GM19328 (cell line): Measurements from ENCODE around the gene AGAP3.

ENCODE experiments used
- ATAC-seq: cut with Tn5 transposase; IDR thresholded peaks from one replicate; pipeline ENCODE4 v1.9.1; 2021; ENCODE audit warnings: mild to moderate bottlenecking, moderate library complexity; ENCODE audit not compliant: unreplicated experiment

The AGAP3 gene

DNA sequence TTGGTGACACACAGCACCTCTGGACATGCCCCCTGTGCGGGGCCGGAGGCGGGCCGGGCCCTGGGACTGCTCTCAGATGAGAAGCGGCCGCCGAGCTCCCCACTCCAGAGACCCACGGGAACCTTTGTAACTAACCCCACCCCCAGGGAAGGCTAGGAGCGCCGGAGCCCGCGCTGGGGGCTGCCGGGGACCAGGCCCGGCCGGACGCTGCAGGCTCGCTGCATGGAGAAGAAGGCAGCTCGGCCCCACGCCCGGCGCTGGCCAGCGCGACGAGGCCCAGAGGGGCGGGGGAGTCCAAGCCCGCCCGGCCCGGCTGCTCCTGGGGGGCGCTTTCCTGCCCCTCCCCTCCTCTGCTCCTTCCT lies 36.5 kb downstream of the AGAP3 start:
- no peak for ATAC-seq

DNA sequence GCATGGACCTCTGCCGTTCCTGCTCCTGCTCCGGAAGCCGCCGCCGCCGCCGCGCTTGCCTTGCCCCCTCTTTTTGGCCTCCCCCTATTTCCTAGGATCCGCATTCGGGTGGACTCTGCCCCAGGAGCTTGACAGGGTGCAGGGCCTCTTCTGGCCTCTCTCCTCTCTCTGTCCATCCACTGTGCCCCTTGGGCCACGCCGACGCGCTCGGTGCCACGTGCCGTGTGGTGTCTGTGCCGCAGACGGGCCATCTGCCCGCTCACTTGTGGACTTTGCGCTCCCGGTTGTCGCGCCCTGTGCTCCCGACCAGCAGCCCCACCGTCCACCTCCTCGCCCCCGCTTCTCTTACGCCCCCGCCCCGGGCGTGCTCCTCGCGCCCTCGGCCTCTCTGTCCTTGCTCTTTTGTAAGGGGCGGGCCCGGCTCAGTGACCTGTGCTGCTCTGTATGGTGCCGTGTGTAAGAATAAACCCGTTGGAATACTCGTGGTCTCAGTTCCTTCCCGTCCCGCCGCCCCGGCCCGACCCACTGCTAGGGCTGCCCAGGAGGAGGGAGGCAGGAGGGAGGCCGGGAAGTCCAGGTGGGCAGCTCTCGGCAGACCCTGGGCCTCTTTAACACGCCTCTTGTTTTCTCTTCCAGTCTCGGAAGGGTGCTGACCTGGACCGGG lies 37.0 kb downstream of the AGAP3 start:
- ATAC-seq: no peak

DNA sequence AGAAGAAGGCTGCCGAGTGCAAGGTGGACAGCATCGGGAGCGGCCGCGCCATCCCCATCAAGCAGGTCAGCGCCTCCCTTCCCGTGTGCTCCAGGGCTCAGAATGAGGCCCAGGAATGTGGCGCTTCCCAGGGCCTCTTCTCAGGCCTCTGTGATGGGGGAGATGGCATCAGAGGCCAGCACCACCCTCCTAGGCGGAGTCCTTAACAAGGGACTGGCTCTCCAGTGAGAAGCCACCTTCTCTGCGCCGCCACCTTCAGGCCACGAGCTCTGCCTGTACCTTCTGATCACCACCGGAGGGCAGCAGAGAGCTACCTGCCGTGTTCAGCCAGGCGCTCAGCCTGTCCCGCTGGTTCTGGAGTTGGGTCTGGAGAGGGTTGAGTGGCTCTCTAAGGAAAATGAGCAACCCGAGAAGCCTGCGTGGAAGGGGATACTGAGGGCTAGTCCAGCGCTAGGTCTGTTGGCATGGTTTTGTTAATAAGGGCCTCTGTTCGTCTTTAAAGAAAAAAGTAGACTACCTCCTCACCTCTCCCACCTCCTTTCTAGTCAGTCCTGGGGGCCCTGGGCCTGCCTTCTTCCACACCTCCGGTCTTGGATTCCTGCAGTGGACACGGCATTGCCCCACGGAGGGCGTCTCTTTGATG lies 37.7 kb downstream of the AGAP3 start:
- peak; percentile 79 for ATAC-seq

DNA sequence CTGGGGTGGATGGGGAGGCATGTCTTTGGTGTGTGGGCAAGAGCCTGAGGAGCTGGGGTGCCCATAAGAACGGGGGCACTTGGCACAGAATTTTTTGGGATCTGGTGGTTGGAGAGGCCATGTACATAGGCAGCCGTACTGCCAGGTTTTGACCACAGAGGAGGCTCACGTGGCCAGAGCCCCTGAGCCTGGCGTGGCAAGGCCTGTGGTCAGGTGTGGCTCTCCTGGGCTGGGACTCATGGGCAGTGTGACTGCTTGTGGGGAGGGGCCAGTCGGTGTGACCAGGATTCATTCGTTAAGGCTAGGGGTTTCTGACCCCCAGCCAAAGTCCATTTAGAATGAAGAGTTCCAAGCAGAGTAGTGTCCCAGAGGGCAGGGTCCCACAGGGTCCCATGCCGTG lies 38.2 kb downstream of the AGAP3 start:
- ATAC-seq: no peak

DNA sequence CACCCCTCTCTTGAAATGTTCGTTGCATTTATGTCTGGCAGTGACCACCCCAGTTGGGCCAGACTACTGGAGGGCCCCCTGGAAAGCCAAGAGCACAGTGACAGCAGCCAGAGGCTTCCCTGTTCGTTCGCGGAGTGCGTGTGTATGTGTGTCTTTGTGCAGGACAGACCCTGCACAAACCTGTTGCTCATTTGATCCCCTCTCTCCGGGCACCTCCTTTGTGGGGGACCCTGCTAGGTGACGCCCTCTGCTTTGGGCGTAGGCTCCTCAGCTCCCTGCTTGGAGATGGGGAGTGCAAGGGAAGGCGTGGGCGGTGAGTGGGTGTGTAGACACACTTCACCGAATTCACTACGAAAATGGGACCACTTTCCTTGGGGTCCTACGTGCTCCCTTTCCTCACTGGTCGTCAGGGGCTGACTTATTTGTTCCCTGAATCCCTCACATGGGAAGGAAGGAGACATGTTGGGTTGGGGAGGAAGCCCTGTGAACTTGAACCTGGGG lies 38.7 kb downstream of the AGAP3 start:
- ATAC-seq: no peak

DNA sequence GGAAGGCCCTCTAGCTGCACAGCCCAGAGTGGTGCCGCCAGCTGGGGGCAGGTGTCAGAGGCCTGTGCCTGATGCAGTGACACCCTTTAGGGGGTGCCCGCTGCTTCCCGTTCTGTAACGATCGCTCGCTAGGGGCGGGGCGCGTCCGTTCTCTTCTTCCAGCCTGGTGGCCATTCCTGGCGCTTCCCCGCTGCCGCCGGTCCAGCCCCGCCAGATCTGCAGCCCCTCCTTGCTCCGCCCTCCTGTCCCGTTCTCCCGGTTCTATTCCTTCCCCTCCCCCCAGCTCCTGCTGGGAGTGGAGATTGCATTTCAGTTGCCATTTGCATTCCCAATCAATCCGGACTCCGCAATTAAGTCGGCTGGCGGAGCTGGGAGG lies 39.2 kb downstream of the AGAP3 start:
- ATAC-seq: no peak

DNA sequence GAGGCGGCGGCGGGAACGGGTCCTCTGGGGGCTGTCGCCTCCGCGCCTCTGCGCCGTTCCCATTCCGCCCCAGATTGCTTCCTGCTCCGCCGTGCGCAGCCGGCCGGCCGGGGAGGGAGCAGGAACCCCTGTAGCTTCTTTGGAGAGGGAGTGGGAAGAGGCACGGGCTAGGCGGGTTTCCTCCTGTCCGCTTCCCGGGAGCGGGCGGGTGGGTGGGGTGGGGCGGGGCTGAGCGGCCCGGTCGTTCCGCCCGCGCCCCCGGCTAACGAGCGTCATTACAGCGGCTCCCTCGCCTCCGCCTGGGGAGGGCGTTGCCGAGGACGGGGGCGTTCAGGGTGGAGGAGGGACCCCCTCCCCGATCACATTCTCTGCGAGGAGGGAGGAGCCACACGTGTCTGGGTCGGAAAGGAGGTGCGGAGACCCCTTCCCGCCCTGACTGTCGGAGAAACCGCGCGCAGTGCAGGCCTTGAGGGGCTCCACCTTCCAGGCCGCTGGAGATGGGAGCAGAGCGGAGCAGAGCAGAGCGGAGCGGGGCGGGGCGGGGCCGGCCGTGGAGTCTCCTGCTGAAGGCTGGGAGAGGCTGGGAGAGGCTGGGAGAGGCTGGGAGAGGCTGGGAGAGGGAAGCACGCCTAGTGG lies 39.7 kb downstream of the AGAP3 start:
- ATAC-seq: no peak

DNA sequence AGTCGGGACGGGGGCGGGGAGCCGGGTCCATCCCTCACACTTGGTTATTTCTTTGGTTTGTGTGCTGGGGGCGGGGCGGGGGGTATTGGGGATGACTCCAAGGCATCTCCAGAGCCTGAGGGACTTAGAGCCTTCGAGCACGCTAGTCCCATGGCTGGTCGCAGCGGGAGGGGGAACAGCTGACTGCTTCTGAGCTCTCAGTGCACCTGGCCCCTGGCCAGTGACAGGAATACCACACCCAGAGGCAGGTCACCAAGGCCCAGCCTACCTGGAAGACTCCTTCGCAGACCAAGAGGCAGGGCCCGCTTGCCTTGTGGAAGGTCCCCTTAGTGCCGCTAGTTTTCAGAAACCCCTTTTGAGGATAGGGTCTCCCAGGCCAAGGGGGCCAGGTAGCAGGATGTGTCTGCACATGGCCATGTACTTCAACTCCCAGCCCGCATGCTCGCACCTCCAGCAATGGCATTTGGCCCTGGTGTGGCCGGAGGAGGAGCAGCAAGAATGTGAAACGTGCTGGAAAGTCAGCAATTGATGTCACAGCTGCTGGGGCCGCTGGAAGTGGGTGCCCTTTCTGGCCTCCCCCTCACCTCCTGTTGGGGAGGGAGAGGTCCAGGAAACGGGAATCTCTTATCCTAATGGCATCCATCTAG lies 40.3 kb downstream of the AGAP3 start:
- ATAC-seq: no peak

DNA sequence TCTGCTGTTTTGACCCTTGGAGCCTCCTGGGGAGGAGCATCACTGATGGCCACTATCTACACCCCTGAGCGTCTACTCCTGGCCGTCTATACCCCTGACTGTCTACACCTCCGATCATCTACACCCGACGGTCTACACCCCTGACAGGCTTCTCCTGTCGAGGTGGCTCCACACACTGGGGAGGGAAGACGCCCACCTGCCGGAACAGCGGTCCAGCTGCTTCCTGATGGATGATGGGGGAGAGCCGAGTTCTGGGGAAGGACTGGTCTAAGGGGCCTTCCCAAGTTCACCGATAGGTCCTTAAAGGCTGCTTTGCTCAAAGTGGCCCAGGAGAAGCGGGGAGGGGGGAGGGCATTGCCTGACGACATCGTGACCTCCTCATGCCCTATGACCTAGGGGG lies 41.9 kb downstream of the AGAP3 start:
- no peak for ATAC-seq

DNA sequence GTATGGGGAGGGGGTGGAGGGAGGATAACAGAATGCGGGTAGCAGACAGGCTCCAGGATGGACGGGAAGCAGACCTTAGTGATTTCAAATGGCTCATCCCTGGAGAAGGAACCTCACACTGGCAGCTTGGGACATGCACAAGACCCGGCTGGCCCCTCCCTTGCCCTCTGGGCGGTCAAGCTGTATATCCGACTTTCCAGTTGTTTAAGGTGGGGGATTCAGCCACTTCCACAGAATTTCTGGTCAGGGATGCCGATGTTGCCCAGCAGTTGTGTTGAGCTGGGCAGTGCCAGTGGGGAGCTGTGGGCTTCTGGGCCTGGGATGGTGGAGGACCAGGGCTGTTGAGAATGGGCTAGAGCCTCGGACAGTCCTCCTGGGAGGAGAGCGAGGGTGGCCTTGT lies 42.4 kb downstream of the AGAP3 start:
- ATAC-seq: no peak

DNA sequence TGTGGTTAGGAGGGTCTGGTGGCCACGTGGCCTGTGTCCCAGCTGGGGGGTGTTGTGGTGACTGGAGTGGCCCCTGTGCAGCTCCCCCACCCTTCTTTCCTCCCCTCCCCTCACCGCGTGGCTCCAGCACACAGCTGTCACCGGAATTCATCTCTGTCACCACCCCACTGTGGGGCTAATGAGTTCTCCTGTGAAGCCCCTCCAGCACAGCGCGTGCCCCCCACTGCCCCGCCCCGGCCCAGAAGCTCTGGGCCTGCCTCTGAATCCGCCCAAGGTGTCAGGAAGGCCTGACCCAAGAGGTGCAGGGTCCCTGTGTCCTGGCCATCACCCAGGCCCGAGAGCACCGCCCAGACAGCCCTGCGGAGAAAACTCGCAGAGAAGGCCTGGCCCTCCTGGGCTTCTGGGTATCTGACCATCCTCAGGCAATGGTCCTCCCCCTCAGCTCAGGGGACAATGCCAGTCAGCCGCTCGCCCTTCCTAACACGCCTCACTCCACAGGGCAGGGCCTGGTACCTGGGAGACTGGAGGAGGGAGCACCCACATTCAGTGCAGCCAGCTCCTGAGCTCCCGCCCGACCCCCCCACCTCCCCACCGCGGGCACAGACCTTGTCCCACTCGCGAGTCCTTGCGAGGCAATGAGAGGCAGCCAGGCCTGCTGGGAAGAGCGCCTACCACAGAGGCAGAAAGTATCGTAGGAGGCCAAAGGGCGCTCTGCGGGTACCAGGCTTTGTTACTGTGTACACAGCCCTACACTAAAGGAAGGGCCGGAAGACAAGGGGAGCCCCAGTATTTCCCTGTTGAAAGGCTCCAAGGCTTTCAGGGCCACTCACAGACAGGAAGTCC lies 43.1 kb downstream of the AGAP3 start:
- ATAC-seq: no peak

DNA sequence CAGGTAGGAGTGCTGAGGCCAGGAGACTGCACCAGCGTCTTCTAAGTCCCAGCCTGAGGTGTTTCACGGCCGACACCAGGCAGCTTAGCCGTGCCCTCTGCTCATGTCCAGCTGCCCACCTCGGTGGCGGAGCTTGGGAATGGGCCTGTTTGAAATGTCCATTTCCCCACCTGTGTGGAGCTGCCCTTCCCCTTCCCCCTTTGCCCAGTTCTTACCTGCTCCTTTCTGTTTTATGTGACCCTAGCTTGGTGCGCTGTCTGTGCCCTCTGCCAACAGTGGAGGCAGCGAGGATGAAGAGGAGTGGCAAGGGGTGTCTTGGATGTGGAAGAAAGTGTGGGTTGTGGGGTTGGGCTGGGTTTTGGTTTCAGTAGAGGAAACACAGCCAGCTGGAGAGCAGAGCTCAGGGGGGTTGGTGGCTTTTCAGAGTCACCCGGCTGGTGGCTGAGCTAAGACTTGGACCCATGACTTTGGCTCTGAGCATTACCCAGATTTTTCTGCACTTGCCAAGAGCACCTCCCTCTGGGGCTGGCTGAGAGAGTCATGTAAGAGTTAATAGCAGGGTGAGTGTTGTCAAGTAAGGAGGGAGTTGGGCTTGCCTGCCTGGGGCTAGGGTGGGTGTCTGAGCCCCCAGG lies 43.8 kb downstream of the AGAP3 start:
- ATAC-seq: no peak

DNA sequence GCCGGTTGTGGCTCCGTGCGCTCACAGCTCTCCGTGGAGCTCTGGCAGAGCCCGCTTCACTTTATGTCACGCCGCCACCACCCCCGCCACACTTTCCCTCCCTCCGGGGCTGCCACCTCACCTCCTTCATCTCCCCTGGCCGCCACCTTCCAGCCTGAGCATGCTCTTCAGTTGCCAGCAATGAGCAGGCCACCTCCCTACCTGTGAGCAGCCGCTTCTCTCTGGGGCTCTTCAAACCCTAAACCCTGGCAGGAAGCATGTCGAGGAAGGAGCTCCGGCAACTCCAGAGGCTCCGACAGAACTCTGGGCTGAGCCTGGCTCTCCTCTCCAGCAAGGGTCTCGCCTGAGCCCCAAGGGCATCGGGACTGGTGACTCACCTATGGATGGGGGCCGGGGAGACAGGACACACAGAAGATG lies 44.5 kb downstream of the AGAP3 start:
- no peak for ATAC-seq

DNA sequence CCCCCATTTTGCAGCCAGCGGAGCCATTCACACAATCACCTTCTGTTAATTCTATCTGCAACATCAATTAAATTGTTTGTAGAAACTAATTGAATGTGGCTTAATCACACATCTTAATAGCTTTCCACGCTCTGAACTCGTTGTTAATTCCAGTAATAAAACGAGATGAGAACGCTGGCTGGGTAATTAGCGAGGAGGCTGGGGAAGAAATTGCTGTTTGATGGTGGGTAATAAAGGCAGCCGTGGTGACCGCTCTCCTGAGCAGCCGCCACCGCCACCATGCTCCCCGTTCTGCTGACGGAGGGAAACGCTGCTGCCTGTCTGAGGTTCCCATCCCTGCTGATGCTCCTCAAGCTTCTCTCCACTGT lies 44.9 kb downstream of the AGAP3 start:
- no peak for ATAC-seq

DNA sequence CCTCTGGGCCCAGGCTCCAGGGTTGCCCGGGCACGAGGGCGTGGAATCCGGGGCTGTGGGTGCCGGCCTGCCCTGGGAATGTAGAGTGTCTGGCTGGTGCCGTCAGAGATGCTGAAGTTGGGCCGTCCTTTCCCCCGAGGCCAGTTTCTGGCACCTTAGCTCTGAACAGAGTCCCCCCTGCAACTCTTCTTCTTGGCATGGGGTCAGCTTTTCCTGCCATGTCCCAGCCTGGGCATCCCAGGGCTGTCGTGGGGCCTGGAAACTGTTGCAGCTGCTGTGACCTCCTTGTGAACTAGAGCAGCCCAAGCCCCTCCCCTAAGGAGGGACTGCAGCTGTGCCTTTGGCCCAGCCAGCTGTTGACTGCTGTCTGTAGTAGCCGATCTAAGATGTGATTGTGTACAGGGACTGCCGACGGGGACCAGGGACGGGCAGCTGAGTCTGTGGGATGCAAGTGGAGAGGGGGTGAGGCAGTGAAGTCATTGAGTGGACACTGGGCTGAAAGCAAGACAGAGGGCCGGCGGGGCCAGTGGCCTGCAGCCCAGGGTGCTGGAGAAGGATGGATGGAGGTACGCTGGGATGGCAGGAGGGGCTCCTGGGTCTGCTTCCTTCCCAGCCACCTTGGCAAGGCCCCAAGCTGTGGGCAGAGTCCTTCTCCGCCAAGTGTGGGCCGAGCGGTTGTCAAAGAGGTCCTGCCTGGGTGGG lies 45.5 kb downstream of the AGAP3 start:
- no peak for ATAC-seq

DNA sequence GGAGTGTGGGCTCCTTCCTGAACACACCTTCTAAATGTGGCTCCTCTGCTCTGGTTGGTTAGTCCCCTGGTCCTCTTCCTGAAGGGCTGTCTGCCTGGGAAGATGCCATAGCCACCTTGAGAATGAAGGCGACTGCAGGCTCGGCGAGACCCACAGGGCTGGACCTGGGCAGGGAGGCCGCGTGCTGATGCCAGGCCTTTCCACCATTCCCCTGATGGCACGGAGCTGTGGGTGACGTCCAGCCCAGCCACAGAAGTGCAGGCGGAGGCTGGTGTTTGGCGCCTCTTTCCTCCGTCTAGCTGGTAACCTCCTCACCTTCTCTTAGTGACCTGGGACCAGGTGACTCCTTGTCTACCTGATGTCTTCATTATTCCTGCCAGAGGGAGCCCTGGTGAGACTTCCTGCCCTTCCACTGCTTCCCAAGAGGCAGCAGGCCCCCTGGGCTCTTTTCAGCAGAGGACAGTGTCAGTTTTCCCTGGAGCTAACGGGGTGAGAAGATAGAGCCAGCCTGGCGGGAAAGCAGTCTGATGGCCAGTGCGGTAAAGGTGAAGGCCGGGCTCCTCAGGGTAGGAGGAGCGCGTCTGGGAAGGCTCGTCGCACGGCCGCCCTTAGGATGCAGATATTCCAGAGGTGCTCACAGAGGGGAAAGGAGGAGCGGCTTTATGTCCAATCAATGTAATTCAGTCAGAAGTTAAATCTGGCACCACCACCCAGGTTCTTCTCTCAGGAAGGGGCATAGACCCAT lies 46.4 kb downstream of the AGAP3 start:
- ATAC-seq: no peak

DNA sequence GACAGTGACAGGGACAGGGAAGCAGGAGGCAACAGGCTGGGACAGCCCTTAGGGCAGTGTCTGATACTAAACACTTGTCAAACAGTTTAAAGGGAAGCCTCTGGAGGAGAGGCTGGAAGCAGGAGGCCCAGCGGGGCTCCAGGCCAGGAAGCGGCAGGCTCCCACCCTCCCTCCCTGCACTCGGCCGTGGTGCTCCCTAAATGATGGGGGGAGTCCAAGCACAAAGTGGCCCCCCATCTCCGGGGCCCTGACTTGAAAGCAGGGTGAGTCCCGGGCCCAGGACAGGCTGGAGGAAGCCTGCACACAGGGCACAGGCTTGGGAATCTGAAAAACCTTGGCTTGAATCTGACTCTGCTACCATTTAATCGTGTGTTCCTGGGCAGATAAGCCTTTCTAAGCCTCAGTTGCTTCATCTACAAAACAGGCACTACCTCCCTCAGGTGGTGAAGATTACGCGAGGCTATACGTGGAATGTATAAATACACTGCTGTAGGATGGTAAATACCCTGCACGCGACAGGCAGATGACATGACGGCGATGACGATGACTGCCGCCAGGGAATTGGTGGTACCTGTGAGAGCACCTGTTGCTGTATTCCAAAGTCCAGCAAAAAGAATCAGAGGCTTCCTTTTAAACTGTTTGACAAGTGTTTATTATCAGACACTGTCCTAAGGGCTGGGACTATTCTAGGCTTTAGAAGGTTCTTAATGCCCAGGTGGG lies 47.2 kb downstream of the AGAP3 start:
- no peak for ATAC-seq

DNA sequence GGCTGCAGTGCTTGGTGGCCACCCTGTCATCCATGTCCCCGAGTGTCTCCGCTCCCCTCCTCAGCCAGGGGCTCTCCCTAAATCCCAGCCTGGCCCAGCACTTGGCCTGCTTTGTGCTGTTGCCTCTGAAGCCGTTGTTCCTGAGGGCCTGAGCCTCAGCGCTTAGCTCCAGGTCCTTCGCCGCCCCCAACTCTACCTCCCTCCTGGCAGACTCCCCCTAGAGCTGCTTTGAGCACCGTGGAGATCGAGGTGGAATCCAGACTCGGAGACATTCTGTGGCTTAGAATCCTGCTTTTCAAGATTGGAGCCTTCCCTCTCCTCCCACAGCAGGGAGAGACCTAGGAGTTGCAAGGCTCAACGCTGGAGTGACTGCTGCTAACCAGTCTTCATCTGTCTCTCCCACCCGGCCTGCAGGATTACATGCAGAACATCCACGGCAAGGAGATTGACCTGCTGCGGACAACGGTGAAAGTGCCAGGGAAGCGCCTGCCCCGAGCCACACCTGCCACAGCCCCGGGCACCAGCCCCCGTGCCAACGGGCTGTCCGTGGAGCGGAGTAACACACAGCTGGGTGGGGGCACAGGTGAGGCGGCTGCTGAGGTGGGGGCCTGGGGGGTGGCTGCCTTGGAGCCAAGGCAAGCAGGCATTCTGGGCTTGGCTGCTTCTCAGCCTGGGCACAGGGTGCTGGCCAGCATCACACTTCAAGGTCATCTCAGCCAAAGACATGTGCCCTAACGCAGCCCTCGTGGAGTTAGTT lies 47.9 kb downstream of the AGAP3 start:
- no peak for ATAC-seq
